Putamen (tissue), 1 donor: Measurements from ENCODE around the gene CBR1.
A peak's percentile ranks its signal among the peaks of the same experiment; 100 is the strongest.
"Not testable (repeated sequence)": the region's sequence is repeated elsewhere in the genome, so short reads cannot be mapped to it uniquely, and the experiment has no call there.

Experiments
- DNase-seq: peaks from one replicate; pipeline ENCODE4 v3.0.0-alpha.2; 2016; ENCODE audit warnings: low spot score

CBR1 gene

GRCh38 chr21:36048357-36048756 is 21.5 kb upstream of the CBR1 start:
- no peak for DNase-seq

- DNase-seq: no peak
Observed at GRCh38 chr21:36052860-36053714, 16.7 kb upstream of the CBR1 start.

DNA sequence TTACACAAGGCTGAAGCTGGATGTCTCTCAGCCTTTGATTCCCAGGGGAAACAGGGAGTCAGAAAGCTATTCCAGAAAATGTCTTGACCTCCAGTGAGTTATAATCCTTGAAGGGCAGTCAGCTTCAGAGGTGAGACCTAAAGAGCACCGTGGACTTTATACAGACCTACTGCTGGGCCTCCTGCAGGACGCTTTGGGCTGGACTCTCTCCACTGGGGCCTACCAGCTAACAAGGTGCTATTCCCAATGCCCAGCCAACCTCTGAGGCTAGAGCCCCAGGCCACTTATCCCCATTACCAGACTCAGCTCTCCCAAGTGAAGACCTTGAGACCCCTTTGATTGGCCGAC is 16.1 kb upstream of the CBR1 start:
- DNase-seq: no peak

DNA sequence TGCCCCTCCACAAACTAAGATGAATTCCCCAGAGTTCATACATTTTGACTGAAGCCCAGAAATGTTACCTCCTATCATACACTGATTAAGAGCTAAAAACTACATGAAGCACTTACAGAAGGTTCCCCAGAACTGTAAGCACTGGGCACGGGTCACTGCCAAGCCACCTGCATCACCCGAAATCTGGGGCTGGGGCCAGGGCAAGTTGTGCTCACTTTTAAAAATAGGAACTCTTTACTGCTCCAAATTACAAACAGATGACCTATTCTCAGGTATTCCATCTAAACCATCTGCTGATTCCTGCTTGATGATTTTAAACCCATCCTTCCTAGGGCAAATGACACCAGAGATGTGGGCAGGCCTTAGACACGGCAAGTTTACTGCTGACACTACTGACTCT is 14.3 kb upstream of the CBR1 start:
- no peak for DNase-seq

GRCh38 chr21:36059823-36060158 is 10.0 kb upstream of the CBR1 start:
- DNase-seq: no peak

DNA sequence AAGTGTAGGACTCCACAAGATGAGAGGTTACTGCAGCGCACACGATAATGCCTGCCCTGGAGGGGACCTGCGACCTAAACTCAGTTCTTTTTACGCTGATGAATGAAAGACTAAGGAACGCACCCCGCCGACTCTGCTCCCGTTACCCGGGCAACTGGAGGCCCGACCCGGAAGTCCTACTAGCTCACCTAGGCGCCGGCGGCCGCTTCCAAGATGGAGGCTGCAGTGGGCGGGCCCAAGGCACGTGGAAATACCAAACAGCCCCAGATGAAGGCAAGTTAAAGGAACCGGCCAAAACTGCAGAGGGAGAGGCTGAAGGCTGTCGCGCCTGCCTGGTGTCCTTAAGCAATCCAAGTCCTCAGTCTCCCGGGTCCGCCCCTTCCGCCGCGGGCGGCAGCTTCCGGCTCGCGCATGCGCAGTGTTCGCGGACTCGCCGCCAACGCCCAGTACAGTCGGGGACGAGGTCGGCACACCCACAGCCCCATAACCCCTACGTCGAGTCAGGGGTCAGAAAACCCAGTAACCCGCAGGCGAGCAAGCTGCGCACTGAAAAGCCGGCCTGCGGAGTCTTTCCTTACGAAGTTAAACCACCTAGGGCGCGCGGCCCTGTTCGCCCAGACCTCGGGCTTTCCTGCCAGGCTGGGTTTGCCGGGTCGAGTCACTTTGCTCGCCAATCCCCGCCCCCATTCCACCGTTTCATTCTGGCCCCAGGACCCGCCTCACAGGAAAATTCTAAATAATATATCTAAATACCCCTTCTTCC is 9.5 kb upstream of the CBR1 start, which contains the start of gene SETD4:
TSS of gene SETD4 (minus strand) at position 368 of the 763 bp plus-strand sequence. CDS start 1,638 bp downstream, outside the sequence.
- DNase-seq: peak; percentile 91

DNA sequence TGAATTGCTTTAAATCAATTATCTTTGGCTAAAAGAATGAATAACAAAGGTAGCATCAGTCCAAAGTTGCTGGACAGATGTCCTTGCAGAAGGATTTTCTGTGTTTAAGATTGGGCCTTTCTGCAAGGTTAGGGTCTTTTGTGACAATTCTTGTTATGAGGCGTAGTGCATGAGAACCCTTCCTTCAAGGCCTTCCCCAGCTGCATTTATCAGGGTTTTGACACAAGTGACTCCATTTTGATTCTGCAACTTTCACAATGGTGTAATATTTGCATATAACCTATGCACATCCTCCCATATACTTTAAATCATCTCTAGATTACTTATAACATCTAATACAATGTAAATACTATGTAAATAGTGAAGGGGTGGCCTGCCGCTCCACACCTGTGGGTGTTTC is 8.4 kb upstream of the CBR1 start:
- no peak for DNase-seq

- DNase-seq: no peak
Observed at GRCh38 chr21:36063375-36064084, 6.3 kb upstream of the CBR1 start.

GRCh38 chr21:36064085-36064460 is 5.8 kb upstream of the CBR1 start:
- no peak for DNase-seq

GRCh38 chr21:36065497-36066036 is 4.3 kb upstream of the CBR1 start:
- no peak for DNase-seq

GRCh38 chr21:36068748-36069398 is 951 bp upstream of the CBR1 start:
- DNase-seq: no peak

- no peak for DNase-seq
Observed at GRCh38 chr21:36070999-36071398, 1.2 kb downstream of the CBR1 start.

GRCh38 chr21:36072453-36073162 is 2.8 kb downstream of the CBR1 start:
- no peak for DNase-seq

- DNase-seq: no peak
Observed at GRCh38 chr21:36073181-36073580, 3.4 kb downstream of the CBR1 start.

DNA sequence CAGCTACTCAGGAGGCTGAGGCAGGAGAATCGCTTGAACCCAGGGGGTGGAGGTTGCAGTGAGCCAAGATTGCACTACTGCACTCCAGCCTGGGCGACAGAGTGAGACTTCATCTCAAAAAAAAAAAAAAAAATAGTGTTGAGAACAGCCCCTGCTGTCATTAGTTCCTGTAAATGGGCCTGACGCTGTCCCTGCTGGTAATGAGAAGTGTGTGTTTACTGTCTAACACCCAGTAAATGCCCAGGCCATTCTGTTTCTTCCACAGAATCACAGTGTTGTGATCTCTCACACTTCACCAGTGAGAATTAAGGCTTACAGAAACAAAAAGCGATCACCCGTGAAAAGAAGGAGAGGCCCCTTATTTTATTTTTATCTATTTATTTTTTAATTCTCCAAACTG is 4.1 kb downstream of the CBR1 start:
- DNase-seq: not testable (repeated sequence)

DNA sequence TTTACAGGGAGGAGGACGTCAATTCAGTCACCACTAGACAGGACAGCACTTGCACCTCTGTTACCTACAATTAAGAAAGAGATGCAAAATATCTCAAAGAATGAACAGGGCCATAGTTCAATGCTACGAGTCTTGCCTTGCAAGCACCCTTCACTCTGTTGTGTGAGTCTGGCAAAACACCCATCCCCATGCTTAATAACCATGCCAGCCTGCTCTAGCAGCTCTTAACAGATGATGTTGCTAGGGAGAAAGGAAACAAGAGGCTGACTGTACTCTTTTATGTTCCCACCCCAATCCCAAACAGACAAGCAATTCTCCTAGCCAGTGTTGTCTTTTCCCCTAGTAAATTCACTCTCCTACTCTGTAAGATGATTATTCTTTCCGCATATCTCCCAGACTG is 5.3 kb downstream of the CBR1 start:
- peak; percentile 93 for DNase-seq

DNA sequence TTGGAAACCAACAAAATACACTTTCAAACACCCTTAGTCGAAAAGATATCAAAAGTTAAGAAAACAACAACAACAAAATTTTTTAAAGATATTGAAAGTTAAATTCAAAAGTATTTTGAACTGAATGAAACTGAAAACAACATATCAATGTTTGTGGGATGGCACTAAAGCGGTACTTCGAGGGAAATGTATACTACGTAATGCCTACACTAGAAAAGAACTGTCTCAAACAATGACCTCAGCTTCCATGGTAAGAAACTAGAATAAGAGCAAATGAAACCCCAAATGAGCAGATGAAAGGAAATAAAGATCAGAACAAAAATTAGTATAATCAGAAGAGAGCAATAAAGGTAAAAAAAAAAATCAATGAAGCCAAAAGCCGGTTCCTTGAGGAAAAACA is 6.1 kb downstream of the CBR1 start:
- DNase-seq: no peak

DNA sequence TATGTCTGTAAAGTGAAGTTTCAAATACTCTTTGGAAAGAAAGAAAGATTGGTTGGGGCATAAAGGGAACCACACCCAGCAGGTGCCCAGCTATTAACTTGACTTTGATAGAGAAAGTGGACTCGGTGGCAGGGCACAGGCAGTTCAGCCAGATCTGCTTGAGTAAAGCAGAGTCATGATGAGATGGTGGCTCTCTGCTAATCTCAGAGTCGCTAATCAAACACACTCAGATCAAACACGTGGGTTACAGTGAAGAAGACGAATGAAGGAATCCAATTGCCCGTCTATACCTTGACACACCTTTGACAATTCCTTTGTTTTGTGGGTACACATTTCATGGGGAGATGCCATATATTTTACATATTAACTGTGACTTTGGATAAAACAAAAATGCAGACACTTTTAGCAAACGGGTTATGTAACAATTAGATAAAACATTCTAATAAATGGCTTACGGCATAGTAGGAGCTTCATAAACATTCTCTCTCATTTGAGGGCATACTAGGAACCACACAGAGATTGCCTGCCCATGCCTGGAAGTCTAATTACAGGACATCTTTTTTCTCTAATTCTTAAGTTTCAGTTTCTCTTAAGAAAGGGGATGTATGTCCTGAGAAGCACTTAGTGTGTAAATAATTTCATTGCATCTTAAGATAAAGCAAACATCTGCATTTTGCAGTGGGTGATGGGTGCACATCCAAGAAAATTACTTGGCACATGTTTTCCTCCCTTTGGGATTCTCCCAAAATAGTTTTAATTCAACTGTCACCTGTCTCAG is 7.2 kb downstream of the CBR1 start:
- DNase-seq: no peak

- DNase-seq: no peak
Observed at GRCh38 chr21:36077758-36078157, 7.9 kb downstream of the CBR1 start.

DNA sequence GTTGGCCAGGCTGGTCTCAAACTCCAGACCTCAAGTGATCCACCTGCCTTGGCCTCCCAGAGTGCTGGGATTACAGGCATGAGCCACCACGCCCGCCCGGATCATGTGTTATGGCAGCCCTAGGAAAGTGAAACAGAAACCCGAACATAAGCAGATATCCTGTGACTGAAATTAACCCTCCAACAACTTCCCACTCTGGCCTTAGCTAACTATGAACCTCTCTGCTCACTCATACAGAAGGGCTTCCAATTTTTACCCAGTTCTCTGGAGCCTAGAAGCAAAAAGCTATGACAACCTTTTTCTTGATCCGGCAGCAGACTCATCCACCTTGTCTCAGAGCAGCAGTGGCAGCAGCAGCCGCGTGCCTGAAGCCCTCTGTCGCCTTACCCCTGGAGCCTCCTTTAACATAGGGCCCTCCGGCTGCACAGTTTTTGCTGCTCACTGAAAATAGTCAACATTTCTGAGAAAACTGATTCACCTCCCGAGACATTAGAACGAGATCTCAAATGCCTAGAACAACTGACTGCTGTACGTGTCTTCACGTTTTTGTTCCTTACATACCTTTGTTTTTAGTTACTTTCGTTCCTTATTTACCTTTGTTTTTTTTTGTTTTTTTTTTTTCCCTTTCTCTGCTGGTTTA is 9.3 kb downstream of the CBR1 start:
- no peak for DNase-seq
